GM12873 (cell line): ENCODE measurements around the gene VASH1.

Source experiments
- CTCF ChIP-seq: IDR thresholded peaks from 2 replicates; pipeline ENCODE4 v1.5.1; 2012; ENCODE audit warnings: low read depth, mild to moderate bottlenecking, moderate library complexity, low read length, control low read depth; ENCODE audit not compliant: insufficient read depth; ENCODE audit errors: missing control alignments

Gene VASH1

GRCh38 chr14:76754586-76754985 is 6.7 kb upstream of the VASH1 start:
- TF ChIP-seq CTCF, result no peak

- TF ChIP-seq CTCF, result no peak
These were observed 5.5 kb upstream of the VASH1 start for GRCh38 chr14:76755610-76756370.

GRCh38 chr14:76756371-76756750 is 4.9 kb upstream of the VASH1 start:
- TF ChIP-seq CTCF, result no peak

- TF ChIP-seq CTCF, result no peak
These were observed 1.7 kb upstream of the VASH1 start for GRCh38 chr14:76759589-76759988.

GRCh38 chr14:76760331-76761135 is 735 bp upstream of the VASH1 start:
- TF ChIP-seq CTCF, result no peak

GRCh38 chr14:76761960-76762410 is 717 bp downstream of the VASH1 start:
- no peak for TF ChIP-seq CTCF

GRCh38 chr14:76762411-76763095 is 1.3 kb downstream of the VASH1 start:
- TF ChIP-seq CTCF, result no peak
